Ishikawa (cell line): ENCODE data around the gene HAGHL.

Source experiments
- CEBPB ChIP-seq: IDR thresholded peaks from 2 replicates; pipeline ENCODE4 v1.6.1; 2012
- EGR1 ChIP-seq: IDR thresholded peaks from 2 replicates; pipeline ENCODE4 v1.6.1; 2012
- EP300 ChIP-seq: IDR thresholded peaks from 2 replicates; pipeline ENCODE4 v1.6.1; 2012; ENCODE audit warnings: borderline replicate concordance
- FOXM1 ChIP-seq: IDR thresholded peaks from 2 replicates; pipeline ENCODE4 v1.6.1; 2012; ENCODE audit warnings: low read depth, borderline replicate concordance
- NFIC ChIP-seq: IDR thresholded peaks from 2 replicates; pipeline ENCODE4 v1.6.1; 2012
- RAD21 ChIP-seq: IDR thresholded peaks from 2 replicates; pipeline ENCODE4 v1.6.1; 2012; ENCODE audit warnings: low read depth
- TAF1 ChIP-seq: IDR thresholded peaks from 2 replicates; pipeline ENCODE4 v1.6.1; 2012; ENCODE audit warnings: low read depth, mild to moderate bottlenecking
- TCF12 ChIP-seq: IDR thresholded peaks from 2 replicates; pipeline ENCODE4 v1.6.1; 2012; ENCODE audit warnings: low read depth
- TEAD4 ChIP-seq: IDR thresholded peaks from 2 replicates; pipeline ENCODE4 v1.6.1; 2012
- YY1 ChIP-seq: IDR thresholded peaks from 2 replicates; pipeline ENCODE4 v1.6.1; 2012; ENCODE audit warnings: low read depth
- ZBTB7A ChIP-seq: IDR thresholded peaks from 2 replicates; pipeline ENCODE4 v1.6.1; 2012; ENCODE audit warnings: low read depth
- TF ChIP-seq, protein P1 (sequence below): IDR thresholded peaks from 2 replicates; pipeline ENCODE4 v1.6.1; 2012
- TF ChIP-seq, protein P2 (sequence below): IDR thresholded peaks from 2 replicates; pipeline ENCODE4 v1.6.1; 2012; ENCODE audit warnings: low read depth, mild to moderate bottlenecking
- TF ChIP-seq, protein P3 (sequence below): IDR thresholded peaks from 2 replicates; pipeline ENCODE4 v1.6.1; 2012

DNA sequence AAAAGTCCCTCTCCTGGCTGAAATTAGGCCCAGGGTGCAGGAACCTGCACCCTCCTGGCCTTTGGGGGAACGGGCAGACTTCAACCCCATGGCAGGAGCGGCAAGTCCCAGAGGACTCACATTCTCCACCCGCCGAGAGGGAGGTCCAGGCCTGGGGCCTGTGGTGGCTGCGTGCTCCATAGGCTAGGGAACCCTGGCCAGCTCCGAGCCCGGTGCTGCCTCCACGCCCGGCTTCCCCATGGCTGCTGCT, 793 bp upstream of the HAGHL start:
- no peak for TF ChIP-seq RAD21
- TF ChIP-seq, protein P1, sequence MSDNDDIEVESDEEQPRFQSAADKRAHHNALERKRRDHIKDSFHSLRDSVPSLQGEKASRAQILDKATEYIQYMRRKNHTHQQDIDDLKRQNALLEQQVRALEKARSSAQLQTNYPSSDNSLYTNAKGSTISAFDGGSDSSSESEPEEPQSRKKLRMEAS, result no peak
- TF ChIP-seq TCF12, result no peak
- TF ChIP-seq CEBPB, result no peak
- TF ChIP-seq NFIC, result no peak
- TF ChIP-seq YY1, result no peak
- no peak for TF ChIP-seq EP300
- TF ChIP-seq EGR1, result no peak
- TF ChIP-seq, protein P2, sequence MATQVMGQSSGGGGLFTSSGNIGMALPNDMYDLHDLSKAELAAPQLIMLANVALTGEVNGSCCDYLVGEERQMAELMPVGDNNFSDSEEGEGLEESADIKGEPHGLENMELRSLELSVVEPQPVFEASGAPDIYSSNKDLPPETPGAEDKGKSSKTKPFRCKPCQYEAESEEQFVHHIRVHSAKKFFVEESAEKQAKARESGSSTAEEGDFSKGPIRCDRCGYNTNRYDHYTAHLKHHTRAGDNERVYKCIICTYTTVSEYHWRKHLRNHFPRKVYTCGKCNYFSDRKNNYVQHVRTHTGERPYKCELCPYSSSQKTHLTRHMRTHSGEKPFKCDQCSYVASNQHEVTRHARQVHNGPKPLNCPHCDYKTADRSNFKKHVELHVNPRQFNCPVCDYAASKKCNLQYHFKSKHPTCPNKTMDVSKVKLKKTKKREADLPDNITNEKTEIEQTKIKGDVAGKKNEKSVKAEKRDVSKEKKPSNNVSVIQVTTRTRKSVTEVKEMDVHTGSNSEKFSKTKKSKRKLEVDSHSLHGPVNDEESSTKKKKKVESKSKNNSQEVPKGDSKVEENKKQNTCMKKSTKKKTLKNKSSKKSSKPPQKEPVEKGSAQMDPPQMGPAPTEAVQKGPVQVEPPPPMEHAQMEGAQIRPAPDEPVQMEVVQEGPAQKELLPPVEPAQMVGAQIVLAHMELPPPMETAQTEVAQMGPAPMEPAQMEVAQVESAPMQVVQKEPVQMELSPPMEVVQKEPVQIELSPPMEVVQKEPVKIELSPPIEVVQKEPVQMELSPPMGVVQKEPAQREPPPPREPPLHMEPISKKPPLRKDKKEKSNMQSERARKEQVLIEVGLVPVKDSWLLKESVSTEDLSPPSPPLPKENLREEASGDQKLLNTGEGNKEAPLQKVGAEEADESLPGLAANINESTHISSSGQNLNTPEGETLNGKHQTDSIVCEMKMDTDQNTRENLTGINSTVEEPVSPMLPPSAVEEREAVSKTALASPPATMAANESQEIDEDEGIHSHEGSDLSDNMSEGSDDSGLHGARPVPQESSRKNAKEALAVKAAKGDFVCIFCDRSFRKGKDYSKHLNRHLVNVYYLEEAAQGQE, result no peak
- TF ChIP-seq, protein P3, sequence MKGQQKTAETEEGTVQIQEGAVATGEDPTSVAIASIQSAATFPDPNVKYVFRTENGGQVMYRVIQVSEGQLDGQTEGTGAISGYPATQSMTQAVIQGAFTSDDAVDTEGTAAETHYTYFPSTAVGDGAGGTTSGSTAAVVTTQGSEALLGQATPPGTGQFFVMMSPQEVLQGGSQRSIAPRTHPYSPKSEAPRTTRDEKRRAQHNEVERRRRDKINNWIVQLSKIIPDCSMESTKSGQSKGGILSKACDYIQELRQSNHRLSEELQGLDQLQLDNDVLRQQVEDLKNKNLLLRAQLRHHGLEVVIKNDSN, result no peak
- no peak; the same call in 1 of the 2 replicates for TF ChIP-seq TAF1
- no peak for TF ChIP-seq ZBTB7A
- no peak for TF ChIP-seq TEAD4
- no peak for TF ChIP-seq FOXM1
